ENCODE results near the gene NWD2.

DNA sequence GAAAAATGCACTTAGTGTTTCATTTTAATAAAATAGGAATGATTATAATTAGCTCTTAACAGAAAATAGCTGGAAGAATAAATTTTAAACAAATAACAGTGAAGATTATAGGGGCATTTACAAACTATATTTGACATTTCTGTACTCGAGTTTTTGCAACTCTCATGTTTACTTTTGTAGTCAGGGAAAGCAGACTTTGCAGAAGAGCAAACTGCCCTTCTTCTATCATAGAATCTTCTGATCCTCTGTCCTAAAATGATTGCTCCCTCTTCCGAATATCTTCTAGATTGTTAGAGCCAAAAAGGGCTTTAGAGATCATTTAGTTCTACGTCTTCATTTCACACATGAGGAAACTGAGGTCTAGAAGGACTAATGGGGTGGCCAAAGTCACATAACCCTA, 222.7 kb downstream of the NWD2 start:
- no peak for TF ChIP-seq CTCF (conservative IDR thresholded peaks at IDR 0.05 in 1 of 2, IDR thresholded peaks at IDR 0.05 in 1 of 2; ENCODE audit: extremely low read depth in 1 of 2, insufficient read depth in 1 of 2, low read depth in 1 of 2, low read length in 2 of 2)
- no peak for TF ChIP-seq EZH2 (IDR thresholded peaks at IDR 0.05; ENCODE audit: borderline replicate concordance, low read length)

Measured in mammary epithelial cell (primary cell).